H1 (cell line): ENCODE measurements around the gene CBY2. TPM values are rescaled to one million over a fixed set of nuclear protein-coding genes. Genes with fewer than 3 reads are reported as not detected.

Experiments
- CTCF ChIA-PET: fragments of 300-600 bp; sonication (Branson Sonifier 250); formaldehyde crosslinking; loops from one replicate; lab custom pipeline; 2021; ENCODE audit not compliant: partially characterized antibody; lab: Charles Lee
- POLR2A ChIA-PET: fragments of 300-600 bp; sonication (Branson Sonifier 250); formaldehyde crosslinking; loops from one replicate; lab custom pipeline; 2021; ENCODE audit warnings: inconsistent platforms; ENCODE audit not compliant: partially characterized antibody; lab: Charles Lee
- DNase-seq, 2 experiments: peaks; one replicate each; pipeline versions ENCODE4 v3.0.0 to v3.0.0-alpha.2; 2010 to 2022; ENCODE audit warnings: low spot score in 2 of 2, low read depth in 1 of 2, mixed read lengths in 1 of 2
- FAIRE-seq: peaks from 2 replicates; lab custom pipeline; 2011; peaks lifted over from hg19 to GRCh38; lab: Jason Lieb, UNC
- H2AFZ ChIP-seq: 2 replicates; pipeline ENCODE4 v1.8.1; 2012; ENCODE audit warnings: low read length, inconsistent platforms
- H2AK5ac ChIP-seq: 2 replicates; pipeline ENCODE4 v1.6.1; 2013; ENCODE audit warnings: low read depth, low read length
- H2BK120ac ChIP-seq: replicated peaks from 2 replicates; pipeline ENCODE3; 2013; ENCODE audit warnings: low read depth, low read length, inconsistent platforms
- H2BK12ac ChIP-seq: 2 replicates; pipeline ENCODE4 v1.6.1; 2013; ENCODE audit warnings: low read depth, low read length
- H2BK15ac ChIP-seq: 2 replicates; pipeline ENCODE4 v1.6.1; 2013; ENCODE audit warnings: low read length
- H2BK20ac ChIP-seq: 2 replicates; pipeline ENCODE4 v1.6.1; 2013; ENCODE audit warnings: low read length
- H2BK5ac ChIP-seq: 2 replicates; pipeline ENCODE4 v1.6.1; 2013; ENCODE audit warnings: low read depth, low read length
- H3K14ac ChIP-seq: 2 replicates; pipeline ENCODE4 v1.6.1; 2013; ENCODE audit warnings: inconsistent platforms; ENCODE audit not compliant: insufficient read length
- H3K18ac ChIP-seq: 2 replicates; pipeline ENCODE4 v1.6.1; 2013; ENCODE audit warnings: low read length; ENCODE audit errors: extremely low read depth
- H3K23ac ChIP-seq: 2 replicates; pipeline ENCODE4 v1.6.1; 2013; ENCODE audit warnings: inconsistent platforms; ENCODE audit not compliant: insufficient read length
- H3K23me2 ChIP-seq: 2 replicates; pipeline ENCODE4 v1.6.1; 2013; ENCODE audit warnings: low read depth, low read length
- H3K27ac ChIP-seq: 2 replicates; pipeline ENCODE4 v1.6.1; 2011; ENCODE audit warnings: low read depth, low read length, inconsistent platforms
- H3K27me3 ChIP-seq, 4 experiments: replicated peaks in 1 of 4; 1 replicate in 1 of 4; 2 replicates in 3 of 4; pipeline versions ENCODE4 v1.6.1 to v1.8.1; 2011 to 2013; ENCODE audit warnings: low read length in 3 of 4, mild to moderate bottlenecking in 3 of 4, inconsistent platforms in 2 of 4, mixed read lengths in 2 of 4, moderate library complexity in 1 of 4; ENCODE audit not compliant: control insufficient read depth in 3 of 4, insufficient read depth in 3 of 4; ENCODE audit errors: extremely low read depth in 1 of 4
- H3K36me3 ChIP-seq, 4 experiments: 2 replicates each; pipeline versions ENCODE4 v1.6.1 to v1.8.1; 2011 to 2013; ENCODE audit warnings: mild to moderate bottlenecking in 4 of 4, low read length in 3 of 4, moderate library complexity in 2 of 4, control low read depth in 1 of 4, inconsistent platforms in 1 of 4; ENCODE audit not compliant: insufficient read depth in 4 of 4, control insufficient read depth in 2 of 4
- H3K4ac ChIP-seq: replicated peaks from 2 replicates; pipeline ENCODE3; 2013; ENCODE audit warnings: low read length, low read depth, mixed read lengths, inconsistent platforms; ENCODE audit not compliant: insufficient read length
- H3K4me1 ChIP-seq, 4 experiments: replicated peaks in 1 of 4; 1 replicate in 1 of 4; 2 replicates in 3 of 4; pipeline versions ENCODE4 v1.6.1 to v1.8.1; 2011 to 2013; ENCODE audit warnings: low read length in 3 of 4, inconsistent platforms in 2 of 4, mixed read lengths in 1 of 4; ENCODE audit not compliant: insufficient read depth in 4 of 4, control insufficient read depth in 3 of 4
- H3K4me2 ChIP-seq, 2 experiments: 2 replicates each; pipeline versions ENCODE4 v1.6.1 to v1.8.1; 2011 to 2013; ENCODE audit warnings: low read depth in 2 of 2, low read length in 2 of 2, control low read depth in 1 of 2, inconsistent platforms in 1 of 2, mild to moderate bottlenecking in 1 of 2; ENCODE audit not compliant: insufficient read depth in 1 of 2
- H3K4me3 ChIP-seq, 4 experiments: fragments of 200-600, 300-600 bp in 1 of 4; sonication (generic), shearing (Covaris generic), sonication (Bioruptor Twin) in 1 of 4; 2 replicates each; pipeline versions ENCODE4 v1.5.1 to v1.8.1; 2011 to 2016; ENCODE audit warnings: low read length in 4 of 4, low read depth in 3 of 4, control low read depth in 2 of 4, inconsistent platforms in 2 of 4, mild to moderate bottlenecking in 2 of 4, mixed read lengths in 1 of 4, moderate library complexity in 1 of 4; ENCODE audit not compliant: insufficient read depth in 2 of 4; ENCODE audit errors: extremely low read depth in 1 of 4
- H3K56ac ChIP-seq: replicated peaks from 2 replicates; pipeline ENCODE3; 2013; ENCODE audit warnings: low read depth, mild to moderate bottlenecking, mixed read lengths, low read length, inconsistent platforms; ENCODE audit not compliant: insufficient read length
- H3K79me1 ChIP-seq: 2 replicates; pipeline ENCODE4 v1.6.1; 2013; ENCODE audit warnings: low read depth, low read length, control low read depth
- H3K79me2 ChIP-seq, 2 experiments: 2 replicates each; pipeline versions ENCODE4 v1.6.1 to v1.8.1; 2012 to 2013; ENCODE audit warnings: low read length in 2 of 2, mild to moderate bottlenecking in 2 of 2, inconsistent platforms in 1 of 2; ENCODE audit not compliant: insufficient read depth in 2 of 2, control insufficient read depth in 1 of 2
- H3K9ac ChIP-seq, 4 experiments: replicated peaks in 1 of 4; 1 replicate in 1 of 4; 2 replicates in 3 of 4; pipeline versions ENCODE4 v1.6.1 to v1.8.1; 2011 to 2013; ENCODE audit warnings: low read depth in 3 of 4, low read length in 3 of 4, control low read depth in 2 of 4, mild to moderate bottlenecking in 2 of 4, moderate library complexity in 2 of 4, inconsistent platforms in 1 of 4; ENCODE audit errors: extremely low read depth in 1 of 4
- H3K9me3 ChIP-seq, 2 experiments: 2 replicates each; pipeline versions ENCODE4 v1.6.1 to v1.8.1; 2012 to 2013; ENCODE audit warnings: mild to moderate bottlenecking in 2 of 2, moderate library complexity in 2 of 2, control low read depth in 1 of 2, inconsistent platforms in 1 of 2, low read depth in 1 of 2, low read length in 1 of 2, mixed read lengths in 1 of 2; ENCODE audit not compliant: insufficient read depth in 2 of 2
- H4K20me1 ChIP-seq, 2 experiments: replicated peaks in 1 of 2; 2 replicates each; pipeline versions ENCODE3 to v1.8.1; 2011 to 2013; ENCODE audit warnings: inconsistent platforms in 2 of 2, low read length in 2 of 2, mild to moderate bottlenecking in 1 of 2; ENCODE audit not compliant: insufficient read depth in 2 of 2, control insufficient read depth in 1 of 2
- H4K5ac ChIP-seq: 2 replicates; pipeline ENCODE4 v1.6.1; 2013; ENCODE audit warnings: low read length, low read depth, mixed read lengths, inconsistent platforms; ENCODE audit not compliant: insufficient read length
- H4K8ac ChIP-seq: 2 replicates; pipeline ENCODE4 v1.8.0; 2013; ENCODE audit warnings: mild to moderate bottlenecking, moderate library complexity, low read length, inconsistent platforms; ENCODE audit not compliant: insufficient read depth; ENCODE audit errors: extremely low read depth
- H4K91ac ChIP-seq: replicated peaks from 2 replicates; pipeline ENCODE3; 2013; ENCODE audit warnings: low read length, mixed read lengths, inconsistent platforms; ENCODE audit not compliant: insufficient read length
- BRCA1 ChIP-seq: IDR thresholded peaks from 2 replicates; pipeline ENCODE4 v1.6.1; 2012; ENCODE audit warnings: low read depth, low read length, improper control_type of control experiment
- CBX5 ChIP-seq: fragments of 300-800, 300-1000 bp; sonication (generic); IDR thresholded peaks from 2 replicates; pipeline ENCODE4 v1.7.1; 2016; ENCODE audit warnings: antibody characterized with exemption, low read length, low read depth
- CHD1 ChIP-seq: IDR thresholded peaks from 2 replicates; pipeline ENCODE4 v1.6.1; 2012; ENCODE audit warnings: low read depth, low read length, improper control_type of control experiment
- CHD2 ChIP-seq: IDR thresholded peaks from 2 replicates; pipeline ENCODE4 v1.6.1; 2012; ENCODE audit warnings: low read length, improper control_type of control experiment
- EZH2 ChIP-seq: fragments of 200-600 bp; sonication (generic); IDR thresholded peaks from 2 replicates; pipeline ENCODE4 v1.7.1; 2012; ENCODE audit warnings: low read depth, mild to moderate bottlenecking, moderate library complexity, low read length, inconsistent platforms; ENCODE audit not compliant: severe bottlenecking
- HDAC6 ChIP-seq: IDR thresholded peaks from one replicate; pipeline ENCODE4 v1.7.1; 2012; ENCODE audit warnings: low read depth, mild to moderate bottlenecking, inconsistent platforms, low read length, moderate library complexity
- JUN ChIP-seq: IDR thresholded peaks from 2 replicates; pipeline ENCODE4 v1.6.1; 2011; ENCODE audit warnings: low read depth, mild to moderate bottlenecking, improper control_type of control experiment, low read length
- KDM1A ChIP-seq: fragments of 200-600, 300-600 bp; sonication (generic); IDR thresholded peaks from 2 replicates; pipeline ENCODE4 v1.7.1; 2016; ENCODE audit warnings: mild to moderate bottlenecking, low read length, borderline replicate concordance
- NRF1 ChIP-seq: IDR thresholded peaks from 2 replicates; pipeline ENCODE4 v1.6.1; 2011; ENCODE audit warnings: mild to moderate bottlenecking, low read depth, low read length, improper control_type of control experiment
- SIRT6 ChIP-seq: IDR thresholded peaks from one replicate; pipeline ENCODE4 v1.7.1; 2012; ENCODE audit warnings: low read length, inconsistent platforms
- SP1 ChIP-seq: IDR thresholded peaks from 2 replicates; pipeline ENCODE4 v1.6.1; 2011; ENCODE audit warnings: low read depth, low read length
- SP2 ChIP-seq: IDR thresholded peaks from 2 replicates; pipeline ENCODE4 v1.6.1; 2012; ENCODE audit warnings: mild to moderate bottlenecking, low read length, inconsistent platforms
- SRF ChIP-seq: IDR thresholded peaks from 2 replicates; pipeline ENCODE4 v1.6.1; 2011; ENCODE audit warnings: mild to moderate bottlenecking, low read depth, low read length, moderate library complexity
- USF2 ChIP-seq: IDR thresholded peaks from 2 replicates; pipeline ENCODE4 v1.6.1; 2011; ENCODE audit warnings: low read length, improper control_type of control experiment
- ZNF274 ChIP-seq: IDR thresholded peaks from 2 replicates; pipeline ENCODE4 v1.7.0; 2012; ENCODE audit warnings: low read length, borderline replicate concordance; ENCODE audit errors: extremely low read depth
- WGBS, 2 experiments: shearing (Covaris generic) in 1 of 2; methylation state at CpG; one replicate each; pipeline versions ENCODE4 v1.1.6 to v1.1.7; 2013 to 2015; ENCODE audit warnings: low lambda C conversion rate in 2 of 2, mixed read lengths in 2 of 2, inconsistent platforms in 1 of 2, low coverage in 1 of 2, missing lambda C conversion rate in 1 of 2; ENCODE audit not compliant: insufficient replicate concordance in 2 of 2, insufficient coverage in 1 of 2, insufficient read length in 1 of 2; ENCODE audit errors: extremely low coverage in 1 of 2, missing lambda C conversion rate in 1 of 2; 5-methylcytosine and 5-hydroxymethylcytosine counted together
- polyA plus RNA-seq, 7 experiments: library from polyadenylated mRNA; depleted of rRNA in 3 of 7; stranded (reverse) in 5 of 7; unstranded in 2 of 7; fragments of >200 nt in 5 of 7; fragments of 200-250 nt in 2 of 7; gene quantifications; 1 replicate in 5 of 7; 2 replicates in 1 of 7; 4 replicates in 1 of 7; pipeline versions ENCODE4 v1.2.1 to v1.2.3, GENCODE V29; 2011 to 2013; ENCODE audit warnings: missing spikeins in 2 of 7, mixed read lengths in 2 of 7
- total RNA-seq: library from RNA; stranded (reverse); fragmentation: NEBNext Ultra II Directional; extraction: Animal tissue kit (Norgen Biotek cat#: 25700); gene quantifications from 2 replicates; pipeline ENCODE4 v1.2.1, GENCODE V29; 2021

The CBY2 gene
- total and polyA plus RNA-seq, 2 of the 8 experiments (the other 6 are each of a cell fraction or from before 2014, with no cell fraction given): not detected

GRCh38 chr13:45714170-45714569 lies 12.1 kb downstream of the CBY2 start:
- FAIRE-seq (no peak), DNase-seq (no peak)
- Histone ChIP-seq H3K9ac (no peak overlapping the region), H2BK12ac (no peak overlapping the region), H3K4ac (no peak overlapping the region), H3K36me3 (no peaks in the 10 kb centered on the region), H3K56ac (no peak overlapping the region), H3K14ac (no peak overlapping the region), H3K23ac (no peak overlapping the region), H2BK20ac (no peak overlapping the region), H3K27ac (no peak overlapping the region), H3K4me1 (no peaks in the 10 kb centered on the region), H3K18ac (no peak overlapping the region), H4K20me1 (no peaks in the 10 kb centered on the region), H3K27me3 (no peaks in the 10 kb centered on the region), H3K4me3 (no peak overlapping the region), H4K91ac (no peak overlapping the region), H2BK5ac (no peak overlapping the region), H2BK120ac (no peak overlapping the region), H3K79me2 (no peaks in the 10 kb centered on the region), H2AK5ac (no peak overlapping the region), H4K8ac (no peak overlapping the region), H4K5ac (no peak overlapping the region), H3K23me2 (no peaks in the 10 kb centered on the region), H2BK15ac (no peak overlapping the region), H2AFZ (no peak overlapping the region), H3K4me2 (no peak overlapping the region), H3K9me3 (no peaks in the 10 kb centered on the region), H3K79me1 (no peaks in the 10 kb centered on the region; the same call in 1 of the 2 replicates)
- CTCF ChIA-PET: interaction anchor here (0.8 to 1.8 kb wide), 6 partner anchors 13 to 205 kb away, joined by 3 to 7 read pairs (median 4); no protein-coding TSS in a partner anchor
- POLR2A ChIA-PET: interaction anchor here (0.9 kb wide), 1 partner anchor 90 kb away, joined by 3 read pairs; no protein-coding TSS in a partner anchor
- 97% methylated on average over 18 of the region's 18 CpGs; no CpG with 5 or more reads in 1 of the 2 experiments for WGBS, 2 experiments
- no peak for TF ChIP-seq NRF1
- TF ChIP-seq CBX5: no peak
- TF ChIP-seq CHD1: no peak
- TF ChIP-seq SRF: no peak
- TF ChIP-seq EZH2: no peak
- no peak for TF ChIP-seq USF2
- TF ChIP-seq KDM1A: no peak
- TF ChIP-seq SIRT6: no peak
- no peak for TF ChIP-seq ZNF274
- TF ChIP-seq CHD2: no peak
- TF ChIP-seq HDAC6: no peak
- TF ChIP-seq JUN: no peak
- no peak for TF ChIP-seq SP1
- TF ChIP-seq BRCA1: no peak
- no peak for TF ChIP-seq SP2
